ENCODE data around the gene NDOR1. TPM values are rescaled to one million over a fixed set of nuclear protein-coding genes. Genes with fewer than 3 reads are reported as not detected.

The NDOR1 gene
- total and polyA plus RNA-seq, 8 donors = 9.1 to 19.5 (median 11.1) TPM

GRCh38 chr9:137221506-137222111 is 16.1 kb downstream of the NDOR1 start:
- peaks cover 0 to 3% of the 10 kb centered on the region in 2 donors for H3K36me3 ChIP-seq
- no peaks in the 10 kb centered on the region for H3K9me3 ChIP-seq
- H3K4me3 ChIP-seq = peak overlapping the region; percentile 11 to 31
- TF ChIP-seq CTCF (IDR thresholded peaks at IDR 0.05) = no peak
- peaks cover 16 to 64% of the 10 kb centered on the region in 2 donors for H3K4me1 ChIP-seq
- no peak for DNase-seq
- H3K27me3 ChIP-seq = peaks cover 0 to 20% of the 10 kb centered on the region in 2 donors
- no peak for ATAC-seq
- H3K27ac ChIP-seq = no peak overlapping the region
- intact Hi-C loops (cut with DNase I) = no loop called here

GRCh38 chr9:137222190-137223077 is 16.9 kb downstream of the NDOR1 start, which contains the start of gene RNF208:
TSS of gene RNF208 (minus strand) at chr9:137222240. CDS start at chr9:137221212, 1,028 bp downstream.
- no peak for TF ChIP-seq CTCF (IDR thresholded peaks at IDR 0.05)
- peak within 1 kb of the TSS; percentile 47 to 70 for H3K4me3 ChIP-seq
- intact Hi-C loops (cut with DNase I) = no loop called here
- H3K4me1 ChIP-seq = peaks cover 17 to 63% of the 10 kb centered on the region in 2 donors
- peak; percentile 2 for ATAC-seq
- H3K27me3 ChIP-seq = peaks cover 0 to 29% of the 10 kb centered on the region in 2 donors
- H3K9me3 ChIP-seq = no peaks in the 10 kb centered on the region
- H3K27ac ChIP-seq = peak within 1 kb of the TSS; percentile 86 to 90
- no peak for DNase-seq
- no peaks in the 10 kb centered on the region for H3K36me3 ChIP-seq

GRCh38 chr9:137223078-137223970 is 17.8 kb downstream of the NDOR1 start:
- no peak for TF ChIP-seq CTCF (IDR thresholded peaks at IDR 0.05)
- ATAC-seq (peak; percentile 86), DNase-seq (peak; percentile 90 to 98 (median 97))
- H3K27me3 ChIP-seq = peaks cover 0 to 35% of the 10 kb centered on the region in 2 donors
- H3K4me3 ChIP-seq = peak overlapping the region; percentile 47 to 70
- peaks cover 12 to 56% of the 10 kb centered on the region in 2 donors for H3K4me1 ChIP-seq
- peak overlapping the region; percentile 86 to 90 for H3K27ac ChIP-seq
- H3K9me3 ChIP-seq = no peaks in the 10 kb centered on the region
- no peaks in the 10 kb centered on the region for H3K36me3 ChIP-seq
- intact Hi-C loops (cut with DNase I) = no loop called here

- TF ChIP-seq CTCF (IDR thresholded peaks at IDR 0.05) = no peak
- Histone ChIP-seq H3K27ac (peak within 1 kb of the TSS; percentile 86 to 90), H3K4me1 (peaks cover 12 to 47% of the 10 kb centered on the region in 2 donors), H3K36me3 (no peaks in the 10 kb centered on the region), H3K9me3 (no peaks in the 10 kb centered on the region), H3K27me3 (peaks cover 0 to 52% of the 10 kb centered on the region in 2 donors), H3K4me3 (peak within 1 kb of the TSS; percentile 47 to 70)
- no peak for ATAC-seq
- DNase-seq = peak in 1 of 4 donors; percentile 86
- intact Hi-C loops (cut with DNase I) = no loop called here
These were observed 19.6 kb downstream of the NDOR1 start, which contains the start of gene CYSRT1 for GRCh38 chr9:137224830-137225694. TSS of gene CYSRT1 (plus strand) at chr9:137225174. CDS start at chr9:137225622, 448 bp downstream.
